NCI-H2227 treated with DMSO at 0.1 percent for 48 hours (cell line): ENCODE results near the gene KDM2A.

Experiments
- DNase-seq: peaks from one replicate; lab custom pipeline; 2025; lab: John Stamatoyannopoulos, UW

The KDM2A gene

DNA sequence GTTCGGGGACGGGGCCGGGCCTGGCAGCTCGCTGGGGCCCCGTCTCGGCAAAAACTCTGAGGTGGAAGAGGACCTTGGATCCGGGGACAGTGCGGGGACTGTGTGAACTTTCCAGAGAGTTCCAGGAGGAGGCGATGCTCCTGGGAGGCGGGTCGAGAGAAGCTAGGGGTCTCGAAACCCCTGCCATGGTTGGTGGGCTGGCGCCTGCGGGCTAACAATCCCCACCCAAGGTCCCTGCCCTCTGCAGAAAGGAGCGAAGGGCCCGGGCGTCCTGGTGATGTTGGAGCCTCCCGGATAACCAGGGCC, 142.5 kb downstream of the KDM2A start:
- DNase-seq = no peak

DNA sequence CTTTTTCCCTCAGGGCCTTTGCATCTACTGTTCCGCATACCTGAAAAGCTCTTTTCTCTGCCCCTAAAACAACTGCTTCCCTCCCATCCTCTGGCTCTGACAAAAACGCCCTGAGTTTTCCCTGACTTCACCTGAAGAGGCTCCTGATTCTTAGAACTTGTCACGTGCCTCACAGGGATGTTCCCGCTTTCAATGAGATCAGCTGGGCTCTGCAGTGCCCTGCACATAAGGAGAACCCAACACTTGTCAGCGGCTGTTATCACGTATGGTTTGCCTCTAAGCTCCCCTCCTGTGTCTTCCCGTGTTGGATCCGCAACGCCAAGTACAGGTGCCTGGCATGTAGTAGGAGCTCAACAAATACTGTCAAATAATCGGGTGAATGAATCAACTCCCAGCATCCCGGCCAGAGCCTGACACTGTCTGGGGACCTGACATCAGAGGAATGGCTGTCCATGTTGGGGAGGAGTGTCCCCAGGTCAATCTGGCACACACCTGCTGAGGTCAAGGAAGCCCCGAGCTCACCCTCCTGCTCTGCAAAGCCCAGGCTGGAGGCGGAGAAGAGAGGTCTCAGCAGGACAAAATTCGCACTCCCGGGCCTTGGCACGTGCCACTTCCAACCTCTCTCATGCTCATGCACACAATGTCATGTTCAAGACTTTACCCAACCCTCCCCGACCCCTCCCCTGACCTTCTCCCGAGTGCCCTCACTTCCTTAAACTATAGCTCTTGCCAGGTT, 143.1 kb downstream of the KDM2A start:
- no peak for DNase-seq

DNA sequence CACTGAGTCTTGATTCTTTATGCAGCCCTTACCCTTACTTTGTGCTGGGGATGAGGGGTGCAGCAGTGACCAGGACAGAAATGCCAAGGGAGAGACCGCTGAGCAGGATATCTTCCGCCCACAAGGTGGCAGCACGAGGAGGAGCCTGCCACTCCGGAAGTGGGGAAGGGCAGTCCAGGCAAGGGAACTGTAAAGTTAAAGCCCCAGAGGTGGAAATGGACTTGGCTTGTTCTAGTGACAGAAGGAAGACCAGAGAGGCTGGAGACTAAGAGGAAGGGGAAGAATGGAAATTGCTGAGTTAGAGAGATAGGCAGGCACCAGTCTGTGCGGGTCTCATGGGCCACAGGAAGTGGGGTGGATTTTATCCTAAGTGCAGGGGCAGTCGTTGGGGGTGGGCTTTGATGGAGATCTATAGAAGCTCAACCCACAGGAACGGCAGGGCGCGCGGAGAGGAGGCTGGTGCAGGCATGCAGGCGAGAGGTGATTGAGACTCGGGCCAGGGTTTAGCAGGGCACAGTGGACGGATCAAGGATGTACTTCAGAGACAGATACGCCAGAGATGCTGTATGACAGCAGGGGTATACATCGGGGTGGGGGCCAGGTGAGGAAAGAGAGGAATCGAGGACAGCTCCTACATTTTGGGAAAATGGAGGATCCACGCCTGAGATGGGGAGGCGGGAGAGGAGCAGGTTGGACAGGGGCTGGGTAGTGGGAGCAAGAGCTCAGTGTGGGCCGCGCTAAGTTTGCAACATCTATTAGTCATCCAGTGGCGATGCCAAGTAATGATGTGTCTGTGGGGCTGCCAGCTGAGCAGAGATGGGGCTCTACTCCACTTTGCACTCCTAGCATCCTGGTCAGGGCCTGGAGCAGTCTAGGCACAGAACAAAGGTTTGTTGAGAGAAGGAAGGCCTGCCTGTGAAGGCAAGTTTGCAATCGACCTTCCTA, 143.9 kb downstream of the KDM2A start:
- peak; percentile 81 for DNase-seq

DNA sequence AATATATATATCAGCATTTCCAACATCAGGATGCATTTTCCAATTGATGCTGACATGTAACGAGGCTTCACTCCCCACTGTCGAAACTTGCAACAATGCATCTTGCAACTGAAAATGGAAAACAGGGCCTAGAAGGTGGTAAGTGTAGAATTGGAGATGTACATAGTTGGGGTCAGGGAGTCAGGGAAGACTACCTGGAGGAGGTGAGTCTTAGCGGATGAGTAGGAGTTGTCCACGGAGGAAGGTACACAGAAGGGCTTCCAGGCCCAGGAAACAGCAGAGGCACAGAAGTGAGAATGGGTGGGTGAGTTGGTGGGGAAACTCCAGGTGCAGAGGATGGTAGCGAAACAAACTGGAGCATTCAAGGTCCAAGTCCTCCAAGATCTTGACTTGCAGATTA, 145.2 kb downstream of the KDM2A start:
- no peak for DNase-seq

DNA sequence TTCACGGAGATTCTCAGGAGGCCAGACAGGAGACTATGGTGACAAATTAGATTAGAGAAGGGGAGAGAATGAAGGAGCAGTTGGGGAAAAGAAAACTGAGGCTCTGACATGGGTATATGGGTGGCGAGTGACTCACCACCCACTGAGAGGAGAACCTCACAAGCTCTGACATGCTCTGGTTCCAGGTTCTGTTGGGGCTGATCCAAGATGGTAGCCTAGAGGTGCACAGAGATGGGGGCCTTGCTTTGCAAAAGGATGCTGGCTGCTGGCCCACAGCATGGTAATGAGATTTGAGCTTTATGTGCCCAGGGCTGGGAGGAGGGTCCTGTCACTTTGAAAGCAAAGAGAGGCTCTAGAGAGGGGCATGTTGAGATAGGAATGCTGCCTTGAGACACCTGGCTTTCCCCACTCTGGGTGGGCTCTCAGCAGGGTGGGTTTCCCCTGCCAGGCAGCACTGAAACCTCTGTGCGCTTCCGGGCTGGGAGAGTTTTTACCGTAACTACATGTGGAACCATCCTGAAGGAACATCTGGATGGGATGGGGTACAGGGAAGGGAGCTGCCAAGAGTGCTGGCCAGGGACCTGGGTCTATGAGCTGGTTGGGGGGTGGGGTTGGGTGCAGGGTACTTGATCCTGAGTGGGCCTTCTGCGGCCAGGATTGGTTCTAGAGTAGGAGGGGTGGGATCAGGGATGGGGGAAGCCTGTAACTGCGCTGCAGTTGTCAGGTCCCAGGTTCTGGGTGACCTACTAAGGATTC, 146.0 kb downstream of the KDM2A start:
- no peak for DNase-seq

DNA sequence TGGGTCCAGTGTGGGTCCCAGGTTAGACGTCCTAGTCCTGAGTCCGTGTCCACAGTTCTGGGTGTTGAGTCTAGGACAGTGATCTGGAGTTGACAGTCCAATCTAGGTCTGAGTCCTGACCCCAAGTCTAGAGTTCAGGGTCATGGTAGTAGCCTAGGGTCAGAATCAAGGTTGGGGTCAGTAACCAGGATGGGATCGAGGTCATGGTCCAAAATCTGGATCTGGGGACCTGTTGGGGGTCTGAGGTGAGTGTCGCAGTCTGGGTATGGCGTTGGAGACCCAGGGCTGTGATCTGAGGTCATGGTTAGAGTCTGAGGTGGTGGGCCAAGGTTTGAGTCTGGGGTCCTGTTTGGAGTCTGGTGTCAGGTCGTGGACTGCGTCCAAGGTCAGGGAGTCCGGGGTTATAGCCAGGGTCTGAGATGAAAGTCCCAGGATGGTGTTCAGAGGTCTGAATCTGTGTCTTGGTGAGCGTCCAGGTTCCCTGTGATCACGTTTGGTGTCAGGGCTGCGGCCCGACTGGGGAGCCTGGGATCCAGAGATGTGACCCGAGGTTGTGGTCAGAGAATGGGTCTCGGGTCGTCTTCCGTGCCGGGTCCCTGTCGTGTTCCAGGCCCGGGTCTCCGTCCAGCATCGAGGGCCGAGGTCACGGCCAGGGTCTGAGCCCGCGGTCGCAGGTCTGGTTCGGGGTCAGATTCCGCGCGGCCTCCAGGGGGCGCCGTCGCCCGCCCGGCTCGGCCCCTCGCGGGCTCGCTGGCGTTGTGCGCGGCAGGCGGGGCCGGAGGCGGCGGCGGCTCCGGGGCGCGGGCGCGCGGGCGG, 146.8 kb downstream of the KDM2A start:
- no peak for DNase-seq

DNA sequence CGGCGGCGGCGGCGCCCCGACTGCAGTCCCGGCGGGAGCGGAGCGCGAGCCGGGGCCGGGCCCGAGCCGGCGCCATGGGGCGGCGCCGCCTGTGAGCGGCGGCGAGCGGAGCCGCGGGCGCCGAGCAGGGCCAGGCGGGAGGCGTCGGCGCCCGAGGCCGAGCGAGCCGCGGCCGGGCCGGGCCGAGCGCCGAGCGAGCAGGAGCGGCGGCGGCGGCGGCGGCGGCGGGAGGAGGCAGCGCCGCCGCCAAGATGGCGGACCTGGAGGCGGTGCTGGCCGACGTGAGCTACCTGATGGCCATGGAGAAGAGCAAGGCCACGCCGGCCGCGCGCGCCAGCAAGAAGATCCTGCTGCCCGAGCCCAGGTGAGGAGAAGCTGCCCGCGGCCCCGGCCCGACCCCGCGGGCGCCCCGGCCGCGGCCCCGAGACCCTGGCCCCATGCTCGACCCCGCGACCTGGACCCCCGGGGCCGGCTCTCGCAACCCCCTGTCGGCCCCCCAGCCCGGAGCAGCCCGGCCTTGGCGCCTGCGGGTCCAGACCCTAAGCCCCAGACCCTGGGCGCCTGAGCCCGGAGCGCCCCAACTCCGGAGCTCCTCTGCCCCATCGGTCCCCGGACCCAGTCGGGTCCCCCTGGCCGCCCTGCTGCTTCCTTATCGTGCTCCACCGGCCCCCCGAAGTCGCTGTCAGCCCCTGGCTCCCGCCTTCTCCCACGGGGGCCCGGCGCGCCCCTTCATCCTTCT, 147.6 kb downstream of the KDM2A start, which contains the start of gene GRK2:
Gene GRK2 (plus strand): TSS at position 25 of the 739 bp plus-strand sequence. CDS start 227 bp downstream, at position 252.
- peak; percentile 23 for DNase-seq

DNA sequence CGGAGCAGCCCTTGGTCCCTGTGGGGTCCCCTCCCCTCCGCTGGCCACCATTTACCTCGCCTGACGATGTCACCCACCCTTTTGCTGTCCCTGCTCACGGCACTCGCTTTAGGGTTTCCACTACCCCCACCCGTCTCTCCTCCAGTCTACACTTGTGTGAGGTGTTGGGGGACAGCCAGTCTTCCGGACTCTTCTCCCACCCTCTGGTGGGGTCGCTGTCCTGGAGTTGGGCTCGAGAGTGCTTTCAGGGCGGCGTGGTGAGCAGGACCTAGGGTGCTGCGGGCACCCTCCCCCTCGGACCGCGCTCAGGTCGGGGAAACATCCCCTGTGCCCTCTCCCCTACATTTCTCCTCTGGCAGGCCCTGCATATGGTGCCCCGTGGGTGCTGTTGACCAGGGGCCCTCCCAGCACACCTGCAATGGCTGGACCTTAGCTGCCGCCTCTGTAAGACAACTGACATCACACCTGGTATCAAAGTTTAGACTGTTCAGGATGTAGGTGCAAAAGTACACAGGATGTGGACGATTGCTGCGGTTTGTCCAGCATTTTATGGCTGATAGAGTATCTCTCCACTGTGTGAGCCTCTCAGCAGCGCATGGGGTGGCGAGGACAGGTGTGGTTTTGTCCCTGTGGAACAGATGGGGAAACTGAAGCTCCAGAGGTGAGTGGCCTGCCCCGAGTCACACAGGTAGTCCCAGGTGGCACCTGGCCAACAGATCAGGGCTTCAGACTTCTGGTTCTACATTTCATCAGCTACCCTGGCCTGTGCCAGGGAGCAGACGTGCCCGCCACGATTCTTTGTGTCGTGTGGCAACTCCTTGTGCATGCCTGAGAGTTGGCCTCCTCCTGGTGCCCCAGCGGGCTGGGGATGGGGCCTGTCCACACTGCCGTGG, 148.4 kb downstream of the KDM2A start:
- no peak for DNase-seq

DNA sequence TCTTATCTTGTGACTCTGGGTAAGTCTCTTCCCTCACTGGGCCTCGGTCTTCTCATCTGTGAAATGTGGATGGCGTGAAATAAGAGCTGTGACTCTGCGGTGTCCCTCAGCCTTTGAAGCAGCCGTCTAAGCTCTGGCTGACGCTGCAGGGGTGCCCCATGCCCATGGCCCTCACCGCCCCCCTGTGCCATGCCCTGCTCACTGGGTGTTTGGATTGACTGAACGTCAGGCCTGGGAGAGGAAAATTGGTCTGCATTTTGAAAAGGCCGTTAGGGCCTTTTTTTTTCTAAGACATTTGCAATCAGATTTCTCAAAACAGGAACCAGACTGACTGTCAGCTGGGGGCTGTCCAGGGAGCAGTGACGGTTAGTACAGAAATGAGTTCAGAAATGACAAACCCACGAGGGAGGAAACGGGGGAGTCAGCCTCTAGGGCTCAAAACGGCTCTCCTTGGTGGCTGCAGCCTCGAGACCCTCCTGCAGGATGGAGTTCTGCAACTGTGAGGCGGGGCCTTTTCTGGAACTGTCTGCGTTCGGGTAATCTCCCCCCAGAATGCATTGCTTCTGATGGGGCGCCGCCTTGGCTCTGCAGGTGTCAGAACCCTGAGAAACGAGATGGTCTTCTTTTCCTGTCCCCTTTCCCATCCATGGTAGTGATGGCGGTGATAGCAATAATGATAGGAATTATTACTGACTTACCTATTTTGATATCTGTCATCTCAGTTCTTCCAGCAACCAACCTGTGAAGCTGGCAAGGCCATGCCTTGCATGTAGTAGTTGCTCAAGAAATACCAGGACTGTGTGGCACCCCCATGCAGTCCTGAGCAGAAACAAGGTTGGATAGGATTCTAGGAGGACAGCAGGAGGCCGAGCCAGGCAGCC, 149.3 kb downstream of the KDM2A start:
- DNase-seq = no peak

DNA sequence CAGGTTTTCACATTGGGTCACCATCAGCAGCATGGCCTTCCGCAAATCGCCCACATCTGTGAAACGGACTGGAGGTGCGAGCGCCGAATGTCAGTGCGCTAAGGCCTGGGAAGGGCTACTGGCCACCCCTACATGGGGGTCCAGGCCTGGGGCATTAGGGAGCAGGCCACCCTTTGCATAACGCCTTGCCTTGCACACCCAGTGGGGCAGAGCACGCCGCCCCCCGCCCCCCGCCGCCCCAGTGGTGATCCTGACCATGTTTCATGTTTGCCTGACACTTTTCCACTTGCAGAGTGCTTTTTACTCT, 149.9 kb downstream of the KDM2A start:
- DNase-seq = no peak

DNA sequence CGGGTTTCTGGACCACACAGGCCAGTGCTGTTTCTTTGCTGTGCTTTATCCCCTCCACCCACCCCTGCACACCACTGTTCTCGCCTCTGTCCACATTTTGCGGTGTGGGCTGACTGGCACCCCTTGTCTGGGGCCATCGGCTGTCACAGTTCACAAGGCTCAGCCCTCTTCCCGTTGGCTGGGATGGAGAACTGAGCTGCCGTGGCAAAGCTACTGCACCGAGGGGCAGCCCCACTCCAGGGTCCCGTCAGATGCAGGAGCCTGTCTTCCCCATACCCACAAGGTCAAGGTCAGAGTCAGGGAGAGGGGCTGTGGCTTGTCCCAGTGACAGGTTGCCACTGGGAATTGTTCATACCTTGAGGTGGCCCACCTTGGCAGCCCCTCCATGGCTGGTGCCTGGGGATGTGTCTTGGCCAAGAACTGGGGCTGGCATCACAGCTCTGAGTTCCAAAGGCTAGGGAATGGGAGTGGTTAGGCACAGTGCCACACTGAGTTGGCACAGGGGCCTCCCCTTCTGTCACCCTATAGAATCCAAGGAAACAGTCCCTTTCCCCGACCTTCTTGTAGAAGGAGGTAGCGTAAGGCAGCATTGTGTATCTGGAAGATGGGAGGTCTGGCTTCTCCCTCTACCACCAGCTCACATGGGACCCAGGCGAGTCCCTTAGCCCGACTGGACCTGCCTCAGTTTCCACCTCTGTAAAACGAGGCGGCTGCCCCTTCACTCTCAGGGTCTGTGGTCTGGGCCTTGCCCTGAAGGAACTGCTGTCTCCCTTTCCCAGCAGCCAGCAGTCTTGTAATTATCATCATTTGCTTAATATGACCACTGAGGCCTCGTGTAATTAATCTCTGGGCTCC, 150.6 kb downstream of the KDM2A start:
- no peak for DNase-seq

DNA sequence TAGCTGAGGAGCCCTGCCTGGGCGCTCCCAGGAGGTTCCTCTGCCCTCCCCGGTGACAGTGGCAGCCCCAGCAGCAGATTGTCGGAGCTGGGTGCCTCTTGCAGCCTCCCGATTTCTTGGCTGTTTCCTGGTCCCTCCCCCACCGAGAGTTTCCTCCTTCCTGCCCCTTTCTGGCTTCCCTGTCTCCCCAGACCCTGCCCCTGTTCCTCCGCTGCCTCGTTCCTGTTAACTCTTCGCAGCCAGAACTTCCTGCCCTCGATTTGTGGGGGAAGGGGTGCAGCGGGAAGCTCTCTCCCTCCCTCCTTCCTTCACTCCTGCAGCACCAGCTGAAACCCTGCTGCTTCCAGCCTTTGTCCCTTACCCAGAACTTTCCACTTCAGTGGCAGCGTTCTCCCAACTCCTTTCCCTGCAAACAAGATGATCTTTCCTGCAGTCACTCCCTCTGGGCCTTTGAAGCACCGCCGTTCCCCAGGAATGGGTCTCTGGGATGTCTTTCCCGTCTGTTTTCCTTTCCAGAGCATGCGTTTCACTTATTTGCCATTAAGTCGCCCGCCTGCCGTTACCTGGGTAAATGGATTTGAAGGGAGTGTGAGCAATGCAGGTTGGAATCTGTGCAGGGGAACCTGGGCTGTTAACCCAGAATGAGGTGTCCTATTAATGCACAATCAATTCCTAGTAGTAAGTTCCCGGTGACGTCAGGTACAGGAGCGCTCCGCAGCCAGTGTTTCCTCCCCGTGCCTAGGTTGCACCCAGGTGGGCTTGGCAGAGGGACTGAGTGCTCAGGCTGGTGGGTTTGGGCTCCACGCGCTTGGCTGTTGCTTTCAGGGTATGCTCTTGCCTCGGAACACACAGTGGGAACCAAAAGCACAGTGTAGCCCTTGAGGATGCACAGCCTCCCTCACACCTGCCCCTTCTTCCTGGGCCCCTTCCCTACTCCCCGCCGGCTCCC, 151.5 kb downstream of the KDM2A start:
- no peak for DNase-seq

DNA sequence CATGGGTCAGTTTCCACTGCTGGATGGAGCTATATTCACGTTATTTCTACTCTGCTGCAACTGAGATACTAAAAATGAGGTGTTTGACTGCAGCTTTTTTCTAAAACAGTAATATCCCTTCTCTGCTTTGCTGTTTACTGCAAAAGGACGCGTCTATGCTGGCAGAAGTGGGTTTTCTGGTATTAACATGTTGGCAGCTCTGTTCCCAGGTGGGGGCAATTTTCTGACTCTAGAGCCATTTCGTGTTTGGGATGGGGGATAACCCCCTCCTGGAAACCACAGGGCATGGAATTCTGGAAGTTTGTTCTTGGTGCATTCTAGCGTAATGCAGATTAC, 152.1 kb downstream of the KDM2A start:
- DNase-seq = no peak

DNA sequence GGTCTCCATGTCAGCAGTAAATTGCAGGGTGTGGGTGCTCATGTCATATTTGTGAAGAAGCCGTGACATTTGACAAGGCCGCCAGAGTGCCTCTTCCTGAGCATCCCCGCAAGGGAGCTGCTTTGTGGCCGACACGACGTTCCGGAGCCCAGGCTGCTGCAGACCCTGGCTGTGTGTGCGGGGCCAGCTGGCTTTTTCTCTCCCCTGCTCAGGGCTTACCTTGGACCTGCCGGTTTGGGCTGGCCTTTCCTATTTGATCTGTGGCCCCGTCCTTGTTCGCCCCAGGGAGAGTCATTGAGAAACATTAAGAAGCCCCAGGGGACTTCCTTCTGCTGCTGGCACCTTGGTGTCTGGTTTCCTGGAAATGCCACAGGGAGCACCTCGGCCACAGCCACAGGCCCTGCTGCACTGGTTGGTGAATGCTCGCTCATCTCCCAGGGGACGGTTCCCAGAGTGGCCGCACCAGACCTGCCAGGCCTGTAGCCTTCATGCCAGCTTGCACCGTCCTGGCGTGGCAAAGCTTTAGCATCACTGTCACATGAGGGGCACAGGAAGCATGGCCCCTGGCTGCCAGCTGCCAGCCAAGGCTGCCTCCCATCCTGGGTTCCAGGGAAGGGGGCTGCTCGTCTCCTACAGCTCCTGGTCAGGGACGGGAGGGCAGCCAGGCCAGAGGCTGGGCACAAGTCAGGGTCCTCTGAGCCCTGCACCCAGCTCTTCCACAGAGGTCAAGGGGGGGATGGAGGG, 152.7 kb downstream of the KDM2A start:
- DNase-seq = no peak

DNA sequence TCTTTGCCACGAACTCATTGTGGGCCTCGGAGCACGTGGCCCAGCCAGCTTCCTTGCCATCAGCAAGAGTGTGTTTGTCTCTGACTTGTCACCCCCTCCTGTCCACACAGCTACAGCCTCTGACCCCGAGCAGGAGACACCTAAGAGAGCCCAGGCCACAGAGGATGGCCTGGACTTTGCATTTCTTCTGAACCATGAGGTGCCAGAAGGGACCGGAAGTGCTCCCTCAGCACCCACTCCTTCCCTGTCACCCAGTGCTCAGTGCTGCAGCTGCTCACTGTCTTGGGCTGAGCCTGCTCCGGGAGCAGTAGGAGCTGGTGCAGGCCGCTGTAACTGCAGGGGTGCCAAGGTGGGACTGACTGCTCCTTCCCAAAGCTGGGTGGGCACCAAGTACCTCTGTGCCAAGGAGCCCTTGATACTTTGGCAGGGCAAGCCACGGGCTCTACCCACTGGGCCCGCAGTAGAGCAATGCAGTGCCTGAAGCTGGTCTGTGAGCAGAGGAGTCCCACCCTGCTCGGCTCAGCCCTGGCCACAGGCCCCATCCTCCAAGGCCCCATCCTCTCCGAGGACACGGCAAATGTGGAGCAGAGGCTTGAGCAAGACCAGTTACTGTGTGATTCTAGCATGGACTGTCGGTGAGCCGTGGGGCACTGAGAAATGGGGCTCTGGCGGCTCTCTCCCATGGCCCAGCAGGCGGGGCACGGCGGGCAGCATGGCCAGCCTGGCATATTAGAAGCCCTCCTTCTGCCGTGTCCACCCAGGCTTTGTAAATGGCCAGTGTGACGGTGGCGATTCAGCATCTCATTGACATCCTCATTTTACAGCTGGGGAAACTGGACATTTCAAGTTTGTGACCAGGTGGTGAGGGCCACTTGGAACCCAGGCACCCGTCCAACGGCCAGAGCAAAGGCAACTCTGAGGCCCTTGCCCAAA, 153.5 kb downstream of the KDM2A start:
- no peak for DNase-seq
